GM19351 (cell line): ENCODE results near the gene CDC42EP5.
A peak's percentile ranks its signal among the peaks of the same experiment; 100 is the strongest.
"Not testable (repeated sequence)": the region's sequence is repeated elsewhere in the genome, so short reads cannot be mapped to it uniquely, and the experiment has no call there.

Experiments
- ATAC-seq: cut with Tn5 transposase; IDR thresholded peaks from one replicate; pipeline ENCODE4 v1.9.1; 2021; ENCODE audit warnings: mild to moderate bottlenecking, moderate library complexity; ENCODE audit not compliant: unreplicated experiment

The CDC42EP5 gene

GRCh38 chr19:54449701-54450069 is 23.4 kb downstream of the CDC42EP5 start:
- ATAC-seq = no peak

GRCh38 chr19:54448774-54449700 is 24.1 kb downstream of the CDC42EP5 start, which contains the start of gene LENG8:
Gene LENG8, plus strand, starts transcription at chr19:54449199. Its CDS starts 2,146 bp downstream, at chr19:54451345.
- ATAC-seq = peak; percentile 84

GRCh38 chr19:54448040-54448773 is 24.9 kb downstream of the CDC42EP5 start:
- ATAC-seq = no peak

- ATAC-seq = not testable (repeated sequence)
Measured at GRCh38 chr19:54446349-54446748, 26.7 kb downstream of the CDC42EP5 start.

- ATAC-seq = no peak
Measured at GRCh38 chr19:54444737-54445136, 28.4 kb downstream of the CDC42EP5 start.

- ATAC-seq = no peak
Measured at GRCh38 chr19:54440641-54441040, 32.5 kb downstream of the CDC42EP5 start.

GRCh38 chr19:54439174-54439851 is 33.8 kb downstream of the CDC42EP5 start:
- ATAC-seq = no peak

- ATAC-seq = no peak
Measured at GRCh38 chr19:54436628-54437252, 36.4 kb downstream of the CDC42EP5 start.

GRCh38 chr19:54436031-54436523 is 37.0 kb downstream of the CDC42EP5 start:
- no peak for ATAC-seq

- no peak for ATAC-seq
Measured at GRCh38 chr19:54435551-54436016, 37.5 kb downstream of the CDC42EP5 start.

GRCh38 chr19:54434873-54435214 is 38.3 kb downstream of the CDC42EP5 start:
- ATAC-seq = no peak

- no peak for ATAC-seq
Measured at GRCh38 chr19:54434112-54434872, 38.8 kb downstream of the CDC42EP5 start.

- no peak for ATAC-seq
Measured at GRCh38 chr19:54433697-54434096, 39.4 kb downstream of the CDC42EP5 start.

- ATAC-seq = no peak
Measured at GRCh38 chr19:54432144-54432738, 40.9 kb downstream of the CDC42EP5 start.

GRCh38 chr19:54431255-54431838 is 41.7 kb downstream of the CDC42EP5 start:
- ATAC-seq = no peak

- ATAC-seq = no peak
Measured at GRCh38 chr19:54430306-54431254, 42.5 kb downstream of the CDC42EP5 start.

- no peak for ATAC-seq
Measured at GRCh38 chr19:54429545-54430227, 43.4 kb downstream of the CDC42EP5 start.

GRCh38 chr19:54429176-54429495 is 44.0 kb downstream of the CDC42EP5 start:
- ATAC-seq = no peak
